Ramos (cell line): ENCODE results near the gene CCNT1.
"Not testable (repeated sequence)": the region's sequence is repeated elsewhere in the genome, so short reads cannot be mapped to it uniquely, and the experiment has no call there.

Source experiments
- in situ Hi-C: fragments of 300-500 bp; cut with MboI; formaldehyde crosslinking; loops from one replicate; pipeline ENCODE4 v1.14.3; 2022; ENCODE audit warnings: low sequenced_read_pairs; ENCODE audit not compliant: unreplicated experiment

The CCNT1 gene

GRCh38 chr12:48716493-48717251, at the start of gene CCNT1:
Gene CCNT1, minus strand, starts transcription at chr12:48716707. Its CDS starts 32 bp downstream, at chr12:48716675.
- in situ Hi-C loops, result no loop called here

GRCh38 chr12:48765753-48766162, 49.3 kb upstream of the CCNT1 start:
- in situ Hi-C loops, result no loop called here

- in situ Hi-C loops, result no loop called here
Observed at GRCh38 chr12:48764521-48764920, 48.0 kb upstream of the CCNT1 start.

GRCh38 chr12:48758737-48759136, 42.2 kb upstream of the CCNT1 start:
- in situ Hi-C loops, result no loop called here

- in situ Hi-C loops, result no loop called here
Observed at GRCh38 chr12:48758186-48758585, 41.7 kb upstream of the CCNT1 start.

GRCh38 chr12:48750769-48751356, 34.4 kb upstream of the CCNT1 start:
- in situ Hi-C loops, result loop anchor here (5.0 kb wide), 1 partner anchor 46 kb away; no protein-coding TSS in a partner anchor

- in situ Hi-C loops, result loop anchor here (5.0 kb wide), 1 partner anchor 47 kb away; no protein-coding TSS in a partner anchor
Observed at GRCh38 chr12:48750215-48750614, 33.7 kb upstream of the CCNT1 start.

GRCh38 chr12:48744251-48745008, 27.9 kb upstream of the CCNT1 start:
- in situ Hi-C loops, result no loop called here

- in situ Hi-C loops, result no loop called here
Observed at GRCh38 chr12:48739618-48740269, 23.2 kb upstream of the CCNT1 start.

- in situ Hi-C loops, result no loop called here
Observed at GRCh38 chr12:48736456-48736855, 19.9 kb upstream of the CCNT1 start.

GRCh38 chr12:48728807-48729206, 12.3 kb upstream of the CCNT1 start:
- in situ Hi-C loops, result no loop called here

GRCh38 chr12:48720737-48721136, 4.2 kb upstream of the CCNT1 start:
- in situ Hi-C loops, result not testable (repeated sequence)

GRCh38 chr12:48720171-48720570, 3.7 kb upstream of the CCNT1 start:
- in situ Hi-C loops, result not testable (repeated sequence)

- in situ Hi-C loops, result not testable (repeated sequence)
Observed at GRCh38 chr12:48719002-48719401, 2.5 kb upstream of the CCNT1 start.

GRCh38 chr12:48717252-48717695, 767 bp upstream of the CCNT1 start:
- in situ Hi-C loops, result no loop called here

GRCh38 chr12:48716168-48716492, 377 bp downstream of the CCNT1 start:
- in situ Hi-C loops, result no loop called here

- in situ Hi-C loops, result no loop called here
Observed at GRCh38 chr12:48712209-48712608, 4.3 kb downstream of the CCNT1 start.

GRCh38 chr12:48698822-48699221, 17.7 kb downstream of the CCNT1 start:
- in situ Hi-C loops, result not testable (repeated sequence)

- in situ Hi-C loops, result no loop called here
Observed at GRCh38 chr12:48696626-48697025, 19.9 kb downstream of the CCNT1 start.

GRCh38 chr12:48695859-48696258, 20.6 kb downstream of the CCNT1 start:
- in situ Hi-C loops, result no loop called here

GRCh38 chr12:48694038-48694437, 22.5 kb downstream of the CCNT1 start:
- in situ Hi-C loops, result no loop called here
